ENCODE results near the gene FAM167B. TPM values are rescaled to one million over a fixed set of nuclear protein-coding genes. Genes with fewer than 3 reads are reported as not detected.

Gene FAM167B
- total and polyA plus RNA-seq, 8 donors, result 1.6 to 36.8 (median 4.7) TPM; not detected in 3

DNA sequence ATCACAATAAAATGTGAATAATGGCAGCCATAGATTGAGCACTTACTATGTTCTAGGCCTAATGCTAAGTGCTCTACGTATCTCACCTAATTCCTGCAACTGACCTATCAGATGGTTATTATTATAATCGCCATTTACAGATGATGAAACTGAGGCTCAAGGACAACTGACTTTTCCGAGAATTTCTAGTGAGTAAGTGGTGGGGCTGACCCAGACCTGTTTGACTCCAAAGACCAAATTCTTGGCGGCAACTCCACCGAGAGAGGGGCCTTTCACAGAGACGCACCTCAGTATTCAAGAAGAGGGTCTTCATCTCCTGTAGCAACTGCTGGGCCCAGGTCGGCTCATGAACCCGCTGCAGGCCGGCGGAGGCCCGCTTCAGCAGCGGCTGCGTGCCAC lies 25.4 kb upstream of the FAM167B start:
- no peaks in the 10 kb centered on the region for H3K27me3 ChIP-seq
- H3K4me3 ChIP-seq, result peak overlapping the region; percentile 88 to 95 (median 92)
- DNase-seq, result no peak
- intact Hi-C loops (cut with DNase I; ENCODE audit: low total_unique reads), result no loop called here
- H3K4me1 ChIP-seq, result peaks cover 28 to 46% (median 35%) of the 10 kb centered on the region in 4 donors
- no peak for TF ChIP-seq EP300 (IDR thresholded peaks at IDR 0.05)
- TF ChIP-seq, protein P1, sequence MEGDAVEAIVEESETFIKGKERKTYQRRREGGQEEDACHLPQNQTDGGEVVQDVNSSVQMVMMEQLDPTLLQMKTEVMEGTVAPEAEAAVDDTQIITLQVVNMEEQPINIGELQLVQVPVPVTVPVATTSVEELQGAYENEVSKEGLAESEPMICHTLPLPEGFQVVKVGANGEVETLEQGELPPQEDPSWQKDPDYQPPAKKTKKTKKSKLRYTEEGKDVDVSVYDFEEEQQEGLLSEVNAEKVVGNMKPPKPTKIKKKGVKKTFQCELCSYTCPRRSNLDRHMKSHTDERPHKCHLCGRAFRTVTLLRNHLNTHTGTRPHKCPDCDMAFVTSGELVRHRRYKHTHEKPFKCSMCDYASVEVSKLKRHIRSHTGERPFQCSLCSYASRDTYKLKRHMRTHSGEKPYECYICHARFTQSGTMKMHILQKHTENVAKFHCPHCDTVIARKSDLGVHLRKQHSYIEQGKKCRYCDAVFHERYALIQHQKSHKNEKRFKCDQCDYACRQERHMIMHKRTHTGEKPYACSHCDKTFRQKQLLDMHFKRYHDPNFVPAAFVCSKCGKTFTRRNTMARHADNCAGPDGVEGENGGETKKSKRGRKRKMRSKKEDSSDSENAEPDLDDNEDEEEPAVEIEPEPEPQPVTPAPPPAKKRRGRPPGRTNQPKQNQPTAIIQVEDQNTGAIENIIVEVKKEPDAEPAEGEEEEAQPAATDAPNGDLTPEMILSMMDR (IDR thresholded peaks at IDR 0.05), result no peak
- TF ChIP-seq POLR2A (IDR thresholded peaks at IDR 0.05), result no peak
- no peak for TF ChIP-seq POLR2AphosphoS5 (IDR thresholded peaks at IDR 0.05)
- WGBS, 5 donors, result 4 to 11% (median 5%) methylated on average over 8 to 13 of the region's 13 CpGs
- peaks cover 26 to 67% (median 59%) of the 10 kb centered on the region in 4 donors for H3K36me3 ChIP-seq
- H3K9me3 ChIP-seq, result no peaks in the 10 kb centered on the region
- H3K27ac ChIP-seq, result peak overlapping the region; percentile 86 to 97 (median 94)

DNA sequence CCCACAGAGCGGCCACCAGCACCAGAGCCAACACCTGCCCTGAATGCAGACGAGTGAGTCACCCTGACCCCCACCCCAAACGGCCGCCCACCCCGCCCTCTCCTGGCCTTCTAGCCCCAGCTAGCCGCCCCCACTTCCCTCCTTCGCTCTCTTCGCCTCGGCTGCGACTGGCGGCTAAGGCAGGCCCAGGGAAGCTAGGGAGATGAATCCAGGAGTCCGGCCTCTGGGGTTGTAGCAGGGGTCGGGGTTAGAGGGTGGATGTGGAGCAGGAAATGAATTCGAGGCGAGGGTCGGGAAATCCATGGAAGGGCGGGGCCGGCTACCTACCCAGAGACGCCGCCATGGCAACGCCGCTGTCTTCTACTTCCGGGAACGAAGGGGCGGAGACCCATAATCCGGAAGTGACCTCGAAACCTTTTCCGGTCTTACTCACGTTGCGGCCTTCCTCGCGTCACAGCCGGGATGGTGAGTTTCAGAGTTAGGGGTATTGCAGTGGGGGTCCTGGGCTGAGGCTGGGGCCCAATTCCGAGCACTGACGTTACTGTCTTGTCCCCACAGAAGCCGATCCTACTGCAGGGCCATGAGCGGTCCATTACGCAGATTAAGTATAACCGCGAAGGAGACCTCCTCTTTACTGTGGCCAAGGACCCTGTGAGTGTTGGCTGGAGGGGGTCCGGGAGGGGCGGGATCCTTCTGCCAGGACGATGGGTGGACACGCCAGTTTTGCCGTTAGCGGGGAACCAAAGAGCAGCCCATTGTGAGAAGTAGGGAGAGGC lies 24.9 kb upstream of the FAM167B start, which contains the start of the genes EIF3I and TMEM234:
TSS of gene EIF3I (plus strand) at position 428 of the 776 bp plus-strand sequence. CDS start at position 463, 35 bp downstream.
TSS of gene TMEM234 (minus strand) at position 374 of the 776 bp plus-strand sequence. CDS start at position 343, 31 bp downstream.
- peak within 1 kb of the TSS; percentile 86 to 97 (median 94) for H3K27ac ChIP-seq
- 0 to 1% (median 1%) methylated on average over 21 to 46 of the region's 46 CpGs for WGBS, 5 donors
- H3K36me3 ChIP-seq, result peaks cover 20 to 67% (median 59%) of the 10 kb centered on the region in 4 donors
- intact Hi-C loops (cut with DNase I; ENCODE audit: low total_unique reads), result no loop called here
- H3K4me3 ChIP-seq, result peak within 1 kb of the TSS; percentile 88 to 95 (median 92)
- H3K4me1 ChIP-seq, result peaks cover 28 to 46% (median 35%) of the 10 kb centered on the region in 4 donors
- H3K27me3 ChIP-seq, result no peaks in the 10 kb centered on the region
- TF ChIP-seq EP300 (IDR thresholded peaks at IDR 0.05) (no peak), POLR2A (IDR thresholded peaks at IDR 0.05) (peak in 2 of 4 donors; percentile 43 to 66), POLR2AphosphoS5 (IDR thresholded peaks at IDR 0.05) (peak; percentile 89 to 96 (median 90))
- TF ChIP-seq, protein P1 (IDR thresholded peaks at IDR 0.05), result no peak
- DNase-seq, result peak; percentile 93 to 98
- H3K9me3 ChIP-seq, result no peaks in the 10 kb centered on the region

DNA sequence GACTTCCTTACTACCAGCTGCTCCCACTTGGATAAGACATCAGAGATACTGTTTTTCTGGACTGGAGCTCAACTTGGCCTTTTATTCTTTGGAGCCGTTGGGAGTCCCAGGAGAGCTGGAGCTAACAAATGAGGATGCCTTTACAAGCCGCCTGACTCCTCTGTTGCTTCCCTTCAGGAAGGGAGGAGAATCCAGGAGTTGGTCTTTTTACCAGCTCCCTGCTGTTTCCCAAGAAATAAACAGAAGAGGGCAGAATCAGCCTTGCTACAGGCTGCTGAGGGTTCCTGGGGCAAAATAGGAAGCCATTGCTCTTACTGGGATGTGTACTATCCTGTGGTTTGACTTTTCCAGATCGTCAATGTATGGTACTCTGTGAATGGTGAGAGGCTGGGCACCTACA lies 23.3 kb upstream of the FAM167B start:
- peak overlapping the region in 4 of 5 donors; percentile 90 to 97 (median 94) for H3K27ac ChIP-seq
- WGBS, 5 donors, result 65 to 82% (median 74%) methylated on average over 2 to 3 of the region's 3 CpGs
- peaks cover 28 to 46% (median 35%) of the 10 kb centered on the region in 4 donors for H3K4me1 ChIP-seq
- H3K9me3 ChIP-seq, result no peaks in the 10 kb centered on the region
- H3K4me3 ChIP-seq, result peak overlapping the region in 2 of 4 donors; percentile 88 to 89
- intact Hi-C loops (cut with DNase I; ENCODE audit: low total_unique reads), result no loop called here
- TF ChIP-seq POLR2A (IDR thresholded peaks at IDR 0.05) (no peak), EP300 (IDR thresholded peaks at IDR 0.05) (no peak), POLR2AphosphoS5 (IDR thresholded peaks at IDR 0.05) (no peak)
- TF ChIP-seq, protein P1 (IDR thresholded peaks at IDR 0.05), result no peak
- DNase-seq, result no peak
- no peaks in the 10 kb centered on the region for H3K27me3 ChIP-seq
- peaks cover 35 to 69% (median 64%) of the 10 kb centered on the region in 4 donors for H3K36me3 ChIP-seq

DNA sequence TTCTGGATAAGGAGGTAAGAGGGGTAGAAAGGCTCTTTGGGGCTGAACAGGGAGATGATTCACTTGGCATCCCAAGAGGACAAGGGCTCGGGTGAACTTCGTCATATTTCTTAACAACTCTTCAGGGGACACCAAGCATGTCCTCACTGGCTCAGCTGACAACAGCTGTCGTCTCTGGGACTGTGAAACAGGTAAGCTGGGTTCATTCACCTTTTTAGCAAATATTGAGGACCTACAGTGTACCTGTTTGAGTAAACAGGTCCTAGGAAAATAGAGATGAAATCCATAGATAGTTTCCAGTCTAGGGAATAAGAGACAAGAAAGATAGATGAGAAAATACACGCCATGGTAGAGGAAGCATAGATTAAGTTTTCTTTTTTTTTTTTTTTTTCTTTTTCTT lies 22.7 kb upstream of the FAM167B start:
- TF ChIP-seq POLR2AphosphoS5 (IDR thresholded peaks at IDR 0.05) (no peak), EP300 (IDR thresholded peaks at IDR 0.05) (no peak), POLR2A (IDR thresholded peaks at IDR 0.05) (no peak)
- TF ChIP-seq, protein P1 (IDR thresholded peaks at IDR 0.05), result no peak
- Histone ChIP-seq H3K9me3 (no peaks in the 10 kb centered on the region), H3K27me3 (no peaks in the 10 kb centered on the region), H3K36me3 (peaks cover 41 to 71% (median 66%) of the 10 kb centered on the region in 4 donors), H3K27ac (peak overlapping the region in 2 of 5 donors; percentile 94 to 95), H3K4me1 (peaks cover 28 to 46% (median 35%) of the 10 kb centered on the region in 4 donors), H3K4me3 (no peak overlapping the region)
- 71 to 88% (median 86%) methylated on average over 4 of the region's 4 CpGs for WGBS, 5 donors
- intact Hi-C loops (cut with DNase I; ENCODE audit: low total_unique reads), result no loop called here
- DNase-seq, result no peak
